ENCODE measurements around the gene ZNF497. TPM values are rescaled to one million over a fixed set of nuclear protein-coding genes. Genes with fewer than 3 reads are reported as not detected.
"Not testable (repeated sequence)": the region's sequence is repeated elsewhere in the genome, so short reads cannot be mapped to it uniquely, and the experiment has no call there.

Gene ZNF497
- 0.20 and 0.98 TPM in 2 replicates for total RNA-seq (2014; rRNA removed; shearing (Covaris generic); ENCODE audit: low replicate concordance)

GRCh38 chr19:58362272-58362994 lies at the start of gene ZNF497:
TSS of gene ZNF497 (minus strand) at chr19:58362751. CDS start at chr19:58357635, 5,116 bp downstream.
- DNase-seq (ENCODE audit: low read depth): peak; percentile 99
- in situ Hi-C loops (cut with HindIII; ENCODE audit: low pct_unique_long_range_greater_than_20kb, low sequenced_read_pairs): no loop called here

GRCh38 chr19:58409010-58409790 lies 46.6 kb upstream of the ZNF497 start:
- DNase-seq (ENCODE audit: low read depth): peak; percentile 41

GRCh38 chr19:58408152-58409009 lies 45.8 kb upstream of the ZNF497 start, which contains the start of gene ZNF584:
TSS of gene ZNF584 (plus strand) at chr19:58408649. CDS start at chr19:58409148, 499 bp downstream.
- DNase-seq (ENCODE audit: low read depth): peak; percentile 89
- in situ Hi-C loops (cut with HindIII; ENCODE audit: low pct_unique_long_range_greater_than_20kb, low sequenced_read_pairs): no loop called here

More at GRCh38 chr19:58409010-58409790, 46.6 kb upstream of the ZNF497 start:
- in situ Hi-C loops (cut with HindIII; ENCODE audit: low pct_unique_long_range_greater_than_20kb, low sequenced_read_pairs): no loop called here

GRCh38 chr19:58407658-58408151 lies 45.2 kb upstream of the ZNF497 start:
- no peak for DNase-seq (ENCODE audit: low read depth)
- in situ Hi-C loops (cut with HindIII; ENCODE audit: low pct_unique_long_range_greater_than_20kb, low sequenced_read_pairs): no loop called here

- in situ Hi-C loops (cut with HindIII; ENCODE audit: low pct_unique_long_range_greater_than_20kb, low sequenced_read_pairs): no loop called here
- DNase-seq (ENCODE audit: low read depth): no peak
Measured at GRCh38 chr19:58406818-58407657, 44.5 kb upstream of the ZNF497 start.

GRCh38 chr19:58403920-58404478 lies 41.4 kb upstream of the ZNF497 start:
- in situ Hi-C loops (cut with HindIII; ENCODE audit: low pct_unique_long_range_greater_than_20kb, low sequenced_read_pairs); DNase-seq (ENCODE audit: low read depth): not testable (repeated sequence)

GRCh38 chr19:58401840-58402421 lies 39.4 kb upstream of the ZNF497 start:
- in situ Hi-C loops (cut with HindIII; ENCODE audit: low pct_unique_long_range_greater_than_20kb, low sequenced_read_pairs): no loop called here
- no peak for DNase-seq (ENCODE audit: low read depth)

GRCh38 chr19:58400916-58401839 lies 38.6 kb upstream of the ZNF497 start:
- in situ Hi-C loops (cut with HindIII; ENCODE audit: low pct_unique_long_range_greater_than_20kb, low sequenced_read_pairs): no loop called here
- peak; percentile 100 for DNase-seq (ENCODE audit: low read depth)

GRCh38 chr19:58400316-58400915 lies 37.9 kb upstream of the ZNF497 start:
- no peak for DNase-seq (ENCODE audit: low read depth)
- in situ Hi-C loops (cut with HindIII; ENCODE audit: low pct_unique_long_range_greater_than_20kb, low sequenced_read_pairs): no loop called here

- DNase-seq (ENCODE audit: low read depth): no peak
- in situ Hi-C loops (cut with HindIII; ENCODE audit: low pct_unique_long_range_greater_than_20kb, low sequenced_read_pairs): no loop called here
Measured at GRCh38 chr19:58399903-58400302, 37.4 kb upstream of the ZNF497 start.

- in situ Hi-C loops (cut with HindIII; ENCODE audit: low pct_unique_long_range_greater_than_20kb, low sequenced_read_pairs): no loop called here
- no peak for DNase-seq (ENCODE audit: low read depth)
Measured at GRCh38 chr19:58398545-58398944, 36.0 kb upstream of the ZNF497 start.

GRCh38 chr19:58398087-58398486 lies 35.5 kb upstream of the ZNF497 start:
- in situ Hi-C loops (cut with HindIII; ENCODE audit: low pct_unique_long_range_greater_than_20kb, low sequenced_read_pairs): no loop called here
- DNase-seq (ENCODE audit: low read depth): no peak

GRCh38 chr19:58397533-58398037 lies 35.0 kb upstream of the ZNF497 start:
- no peak for DNase-seq (ENCODE audit: low read depth)
- in situ Hi-C loops (cut with HindIII; ENCODE audit: low pct_unique_long_range_greater_than_20kb, low sequenced_read_pairs): no loop called here

- in situ Hi-C loops (cut with HindIII; ENCODE audit: low pct_unique_long_range_greater_than_20kb, low sequenced_read_pairs): no loop called here
- DNase-seq (ENCODE audit: low read depth): no peak
Measured at GRCh38 chr19:58396691-58397532, 34.4 kb upstream of the ZNF497 start.

All from Caki2 (cell line).